Endothelial cell of umbilical vein (primary cell): Measurements from ENCODE around the gene BORCS5. TPM values are rescaled to one million over a fixed set of nuclear protein-coding genes. Genes with fewer than 3 reads are reported as not detected.

Experiments used
- BruUV-seq: library from RNA; stranded (reverse); fragments of 400-500 nt; replicated peaks from 2 replicates; lab custom pipeline; 2021; lab: Mats Ljungman, UMichigan
- CTCF ChIA-PET: fragments of 300-600, 350-600 bp; sonication (Branson Sonifier 250); formaldehyde crosslinking; loops from one replicate; lab custom pipeline; 2021; ENCODE audit warnings: antibody characterized with exemption, inconsistent platforms; lab: Charles Lee
- POLR2A ChIA-PET: fragments of 300-600, 350-600 bp; sonication (Branson Sonifier 250); formaldehyde crosslinking; loops from one replicate; lab custom pipeline; 2021; ENCODE audit warnings: antibody characterized with exemption, inconsistent platforms; lab: Charles Lee
- DNase-seq: peaks from one replicate; pipeline ENCODE4 v3.0.0-alpha.2; 2011; ENCODE audit warnings: low read depth, low spot score
- FAIRE-seq: peaks from 2 replicates; lab custom pipeline; 2011; peaks lifted over from hg19 to GRCh38; lab: Jason Lieb, UNC
- H2AFZ ChIP-seq: 2 replicates; pipeline ENCODE4 v1.6.0; 2012; ENCODE audit warnings: low read depth, low read length, control low read depth, inconsistent platforms
- H3K27ac ChIP-seq: 2 replicates; pipeline ENCODE4 v1.5.1; 2011; ENCODE audit warnings: low read depth, mild to moderate bottlenecking, control low read depth, low read length, moderate library complexity; ENCODE audit not compliant: insufficient read depth
- H3K27me3 ChIP-seq, 2 experiments: 2 replicates each; pipeline versions ENCODE4 v1.6.0 to v1.6.1; 2011; ENCODE audit warnings: low read length in 2 of 2, mixed read lengths in 1 of 2; ENCODE audit not compliant: control insufficient read depth in 2 of 2, insufficient read depth in 2 of 2
- H3K36me3 ChIP-seq, 2 experiments: 2 replicates in 1 of 2; 3 replicates in 1 of 2; pipeline ENCODE4 v1.5.1; 2011; ENCODE audit warnings: low read length in 2 of 2, mild to moderate bottlenecking in 1 of 2, moderate library complexity in 1 of 2; ENCODE audit not compliant: control insufficient read depth in 2 of 2, insufficient read depth in 2 of 2; ENCODE audit errors: extremely low read depth in 1 of 2
- H3K4me1 ChIP-seq: 3 replicates; pipeline ENCODE4 v1.5.1; 2011; ENCODE audit warnings: mild to moderate bottlenecking, low read length; ENCODE audit not compliant: control insufficient read depth, insufficient read depth; ENCODE audit errors: extremely low read depth
- H3K4me2 ChIP-seq: 2 replicates; pipeline ENCODE4 v1.6.1; 2011; ENCODE audit warnings: low read length, control low read depth, mixed read lengths; ENCODE audit not compliant: insufficient read depth
- H3K4me3 ChIP-seq, 3 experiments: fragments of 200-600 bp in 1 of 3; sonication (generic), shearing (Covaris generic) in 1 of 3; replicated peaks in 1 of 3; 2 replicates each; pipeline ENCODE4 v1.5.1; 2011 to 2016; ENCODE audit warnings: control low read depth in 3 of 3, low read length in 3 of 3, mild to moderate bottlenecking in 2 of 3, inconsistent platforms in 1 of 3, low read depth in 1 of 3, moderate library complexity in 1 of 3; ENCODE audit not compliant: insufficient read depth in 1 of 3
- H3K79me2 ChIP-seq: 2 replicates; pipeline ENCODE4 v1.6.0; 2012; ENCODE audit warnings: low read length, inconsistent platforms; ENCODE audit not compliant: control insufficient read depth, insufficient read depth
- H3K9ac ChIP-seq: replicated peaks from 2 replicates; pipeline ENCODE3; 2011; ENCODE audit warnings: low read length, control low read depth; ENCODE audit not compliant: insufficient read depth; ENCODE audit errors: extremely low read depth
- H3K9me1 ChIP-seq: replicated peaks from 3 replicates; pipeline ENCODE4 v1.6.0; 2011; ENCODE audit warnings: mild to moderate bottlenecking, low read length; ENCODE audit not compliant: control insufficient read depth, insufficient read depth; ENCODE audit errors: extremely low read depth
- H3K9me3 ChIP-seq: replicated peaks from 2 replicates; pipeline ENCODE4 v1.5.1; 2012; ENCODE audit warnings: low read length, inconsistent platforms; ENCODE audit not compliant: control insufficient read depth, insufficient read depth
- H4K20me1 ChIP-seq: replicated peaks from 2 replicates; pipeline ENCODE3; 2011; ENCODE audit warnings: mild to moderate bottlenecking, low read length; ENCODE audit not compliant: control insufficient read depth, insufficient read depth; ENCODE audit errors: extremely low read depth
- EZH2 ChIP-seq: IDR thresholded peaks from 2 replicates; pipeline ENCODE4 v1.6.1; 2012; ENCODE audit warnings: borderline replicate concordance, low read depth, mild to moderate bottlenecking, moderate library complexity, low read length, inconsistent platforms; ENCODE audit not compliant: severe bottlenecking
- JUN ChIP-seq: IDR thresholded peaks from 2 replicates; pipeline ENCODE4 v1.6.1; 2011; ENCODE audit warnings: borderline replicate concordance, low read depth; ENCODE audit not compliant: insufficient read length, insufficient read depth
- POLR2A ChIP-seq: IDR thresholded peaks from 2 replicates; pipeline ENCODE4 v1.6.1; 2012; ENCODE audit warnings: low read depth, mild to moderate bottlenecking, control low read depth, low read length
- dilution Hi-C: fragments of 300-500 bp; cut with MboI; formaldehyde crosslinking; loops from one replicate; pipeline ENCODE4 v1.15.0; 2019; ENCODE audit warnings: low sequenced_read_pairs; ENCODE audit not compliant: extremely low pct_ligation_motif_present
- intact Hi-C: fragments of 100-400 bp; cut with micrococcal nuclease; formaldehyde crosslinking; loops from one replicate; pipeline ENCODE4 v1.10.0; 2022
- polyA plus RNA-seq, 4 experiments: library from polyadenylated mRNA; depleted of rRNA in 3 of 4; stranded (reverse) in 3 of 4; unstranded in 1 of 4; fragments of >200 nt; gene quantifications; 2 replicates each; pipeline versions ENCODE4 v1.2.1 to v1.2.3, GENCODE V29; 2011 to 2012; ENCODE audit warnings: missing spikeins in 1 of 4
- total RNA-seq: library from RNA; stranded (reverse); gene quantifications from 2 replicates; pipeline ENCODE4 v1.2.3, GENCODE V29; 2021
- TF ChIP-seq, protein P1 (sequence below): IDR thresholded peaks from 2 replicates; pipeline ENCODE4 v1.6.1; 2011; ENCODE audit not compliant: insufficient read depth, insufficient read length

Gene BORCS5
- total and polyA plus RNA-seq, 2 donors (not counting 3 experiments of a cell fraction or from before 2014, with no cell fraction given), result 8.3 to 10.5 TPM

DNA sequence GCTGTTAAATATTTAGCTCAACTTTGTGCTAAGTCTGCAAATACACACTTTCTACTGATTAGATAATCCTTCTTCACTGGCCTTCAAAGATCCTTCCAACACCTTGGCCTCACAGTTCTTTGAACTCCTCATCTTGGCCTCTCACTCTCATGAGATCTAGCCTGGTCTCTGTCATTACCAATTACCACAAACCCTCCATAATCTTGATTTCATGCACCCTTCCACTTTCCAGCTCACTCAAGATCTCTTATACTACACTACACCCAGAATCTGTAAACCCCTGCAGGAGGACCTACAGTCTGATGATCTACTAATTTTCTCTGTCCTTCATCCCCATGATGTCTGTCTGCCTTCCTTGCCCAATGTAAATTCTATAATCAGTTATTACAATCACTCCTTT, 134.7 kb downstream of the BORCS5 start:
- Histone ChIP-seq H2AFZ (no peak overlapping the region), H3K79me2 (no peaks in the 10 kb centered on the region), H3K36me3 (no peaks in the 10 kb centered on the region), H3K4me3 (no peak overlapping the region), H3K9me3 (no peaks in the 10 kb centered on the region), H3K4me1 (peaks cover 10% of the 10 kb centered on the region), H3K4me2 (no peak overlapping the region), H3K27ac (no peak overlapping the region), H3K27me3 (no peaks in the 10 kb centered on the region), H4K20me1 (no peaks in the 10 kb centered on the region), H3K9ac (no peak overlapping the region), H3K9me1 (no peaks in the 10 kb centered on the region)
- dilution Hi-C loops, result no loop called here
- intact Hi-C loops, result no loop called here
- no peak for TF ChIP-seq POLR2A
- FAIRE-seq (no peak), DNase-seq (no peak)
- POLR2A ChIA-PET, result no interaction called here
- CTCF ChIA-PET, result no interaction called here
- BruUV-seq, result no TSS peak

- FAIRE-seq (no peak), DNase-seq (no peak)
- intact Hi-C loops, result no loop called here
- no peak overlapping the region for H3K4me2 ChIP-seq
- H3K27me3 ChIP-seq, result no peaks in the 10 kb centered on the region
- no peaks in the 10 kb centered on the region for H3K79me2 ChIP-seq
- H3K27ac ChIP-seq, result no peak overlapping the region
- H3K4me3 ChIP-seq, result no peak overlapping the region
- H3K9ac ChIP-seq, result no peak overlapping the region
- BruUV-seq, result no TSS peak
- H3K36me3 ChIP-seq, result no peaks in the 10 kb centered on the region
- TF ChIP-seq, protein P1, sequence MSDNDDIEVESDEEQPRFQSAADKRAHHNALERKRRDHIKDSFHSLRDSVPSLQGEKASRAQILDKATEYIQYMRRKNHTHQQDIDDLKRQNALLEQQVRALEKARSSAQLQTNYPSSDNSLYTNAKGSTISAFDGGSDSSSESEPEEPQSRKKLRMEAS, result no peak
- TF ChIP-seq POLR2A (no peak), JUN (no peak), EZH2 (no peak)
- dilution Hi-C loops, result no loop called here
- POLR2A ChIA-PET, result no interaction called here
- H4K20me1 ChIP-seq, result no peaks in the 10 kb centered on the region
- CTCF ChIA-PET, result no interaction called here
- no peak overlapping the region for H2AFZ ChIP-seq
- H3K9me1 ChIP-seq, result no peaks in the 10 kb centered on the region
- H3K9me3 ChIP-seq, result no peaks in the 10 kb centered on the region
- peaks cover 9% of the 10 kb centered on the region for H3K4me1 ChIP-seq
Observed at GRCh38 chr12:12492547-12492946, 135.7 kb downstream of the BORCS5 start.
